Measurements from ENCODE around the gene MOB3A.

Gene MOB3A

DNA sequence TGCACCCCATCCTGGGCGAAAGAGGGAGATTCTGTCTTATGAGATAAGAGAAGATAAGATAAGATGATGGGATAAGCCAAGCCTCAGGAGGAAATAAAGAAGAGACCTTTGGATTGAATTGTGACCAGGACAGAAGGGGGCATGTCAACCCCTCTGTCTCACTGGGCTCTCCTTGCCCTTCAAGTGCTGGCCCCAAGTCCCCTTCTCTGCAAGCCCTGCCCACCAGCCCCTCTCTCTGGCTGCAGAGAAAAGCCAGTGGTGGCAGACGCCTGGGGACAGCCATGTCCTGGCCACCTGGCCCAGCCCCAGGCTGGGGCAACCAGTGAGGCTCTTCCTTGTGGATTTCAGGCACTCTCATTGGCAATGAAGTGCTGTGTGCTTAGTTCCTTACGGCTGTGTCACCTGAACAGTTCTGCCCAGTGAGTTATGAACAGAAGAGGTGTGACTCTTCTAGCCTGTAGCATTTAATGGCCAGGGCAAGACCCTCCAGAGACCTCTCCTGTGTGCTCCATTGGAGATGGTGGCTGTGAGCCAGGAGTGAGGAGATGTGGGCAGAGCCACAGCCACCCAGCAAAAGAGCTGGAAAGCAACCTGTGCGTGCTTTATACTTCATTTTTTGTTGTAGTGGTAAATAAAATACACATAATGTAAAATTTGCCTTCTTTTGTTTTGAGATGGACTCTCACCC lies 74.5 kb downstream of the MOB3A start:
- no peak for DNase-seq
